Raji (cell line): ENCODE measurements around the gene MTCL1.

Experiments used
- POLR2A ChIP-seq: IDR thresholded peaks from 2 replicates; pipeline ENCODE4 v1.6.1; 2011; ENCODE audit warnings: low read depth, low read length, control low read depth; ENCODE audit not compliant: insufficient read depth

The MTCL1 gene

DNA sequence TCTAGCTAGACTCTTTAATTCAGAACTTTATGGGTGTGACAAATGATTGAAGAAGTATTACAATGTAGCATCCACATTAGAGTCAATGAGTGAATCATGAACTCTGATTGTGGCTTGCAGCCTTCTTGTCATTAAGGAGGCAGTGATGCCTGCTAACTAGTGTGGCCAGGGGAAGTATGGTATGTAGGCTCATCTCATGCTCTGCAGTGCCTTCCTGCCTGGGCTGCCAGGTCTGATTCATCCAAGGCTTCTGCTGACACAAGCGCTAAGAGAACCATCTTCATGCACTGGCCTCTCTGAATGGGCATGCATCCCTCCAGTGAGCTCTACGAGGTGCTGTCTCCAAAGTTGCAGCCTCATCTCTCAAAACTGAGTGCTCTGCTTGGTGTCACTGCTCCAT is 144.3 kb downstream of the MTCL1 start:
- no peak for TF ChIP-seq POLR2A

DNA sequence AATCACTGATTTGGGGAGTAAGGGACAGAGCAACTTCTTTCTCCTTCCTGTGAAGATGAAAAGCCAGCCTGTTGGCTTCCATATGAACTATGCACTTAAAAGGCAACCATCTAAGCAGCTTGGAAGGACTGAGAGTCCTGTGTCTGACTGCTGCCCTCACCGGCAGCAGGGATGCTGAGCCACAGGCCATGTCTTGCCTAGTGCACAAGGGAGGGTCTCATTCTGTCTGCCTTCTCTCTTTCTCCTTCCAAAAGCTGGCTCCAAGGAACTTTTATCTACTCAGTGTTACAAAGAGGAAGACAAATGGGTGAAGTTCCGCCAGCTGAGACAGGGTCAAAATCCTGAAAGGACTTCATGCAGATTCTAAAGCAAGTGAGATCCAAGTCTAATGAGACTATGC is 146.3 kb downstream of the MTCL1 start:
- no peak for TF ChIP-seq POLR2A

DNA sequence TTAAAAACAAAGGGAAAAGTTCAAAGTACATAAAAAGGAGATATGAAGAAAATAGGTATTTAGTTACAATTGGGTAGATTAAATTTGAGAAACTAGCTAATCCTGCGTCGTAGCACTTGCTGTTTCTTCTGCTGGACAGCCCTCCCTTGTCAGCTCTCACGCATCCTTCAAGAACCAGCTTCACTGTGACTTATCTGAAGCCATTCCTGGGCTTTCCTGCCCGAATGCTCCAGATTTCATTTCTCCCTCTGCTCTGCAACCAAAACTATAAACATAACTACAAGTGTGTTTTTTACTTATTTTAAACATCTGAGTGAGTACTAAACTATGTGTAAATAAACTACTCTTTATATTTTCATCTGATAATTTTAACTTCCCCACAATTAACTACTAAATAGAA is 149.2 kb downstream of the MTCL1 start:
- no peak for TF ChIP-seq POLR2A

DNA sequence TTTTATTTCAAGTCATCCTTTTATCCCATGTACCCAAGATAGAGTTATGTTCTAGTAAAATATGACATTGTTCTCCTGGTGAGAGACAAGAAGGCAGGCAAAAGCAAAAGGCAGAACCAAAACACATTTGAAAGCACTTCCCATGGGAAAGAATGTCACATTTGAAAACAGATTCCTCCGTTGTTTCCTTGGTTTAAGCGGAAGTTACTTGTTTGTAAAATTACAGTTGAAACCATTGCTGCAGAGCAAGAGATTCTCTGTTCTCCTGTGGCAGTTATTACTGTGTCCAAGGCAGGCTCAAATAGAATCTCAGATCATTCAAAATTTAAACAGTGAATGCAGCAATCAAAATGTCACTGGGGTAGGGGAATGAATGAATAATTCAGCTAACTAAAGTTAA is 149.6 kb downstream of the MTCL1 start:
- TF ChIP-seq POLR2A: no peak

DNA sequence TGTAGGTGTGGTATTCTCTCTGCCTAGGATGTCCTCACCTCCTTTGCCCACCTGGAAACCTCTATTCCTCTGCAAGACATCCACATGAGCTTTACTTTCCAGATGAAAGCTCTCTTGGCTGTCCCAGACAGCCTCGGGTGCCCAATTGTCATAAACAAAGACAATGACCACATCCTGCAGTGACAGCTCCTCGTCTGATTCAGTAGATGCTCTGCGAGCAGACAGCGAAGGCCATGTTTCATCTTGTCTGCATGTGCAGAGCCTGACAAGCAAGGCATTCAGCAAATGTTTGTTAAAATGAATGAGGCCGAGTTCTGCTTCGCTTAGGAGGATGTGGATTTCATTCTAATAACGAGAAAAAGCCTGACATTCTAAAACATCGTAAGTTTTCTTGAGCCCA is 150.9 kb downstream of the MTCL1 start:
- no peak for TF ChIP-seq POLR2A

DNA sequence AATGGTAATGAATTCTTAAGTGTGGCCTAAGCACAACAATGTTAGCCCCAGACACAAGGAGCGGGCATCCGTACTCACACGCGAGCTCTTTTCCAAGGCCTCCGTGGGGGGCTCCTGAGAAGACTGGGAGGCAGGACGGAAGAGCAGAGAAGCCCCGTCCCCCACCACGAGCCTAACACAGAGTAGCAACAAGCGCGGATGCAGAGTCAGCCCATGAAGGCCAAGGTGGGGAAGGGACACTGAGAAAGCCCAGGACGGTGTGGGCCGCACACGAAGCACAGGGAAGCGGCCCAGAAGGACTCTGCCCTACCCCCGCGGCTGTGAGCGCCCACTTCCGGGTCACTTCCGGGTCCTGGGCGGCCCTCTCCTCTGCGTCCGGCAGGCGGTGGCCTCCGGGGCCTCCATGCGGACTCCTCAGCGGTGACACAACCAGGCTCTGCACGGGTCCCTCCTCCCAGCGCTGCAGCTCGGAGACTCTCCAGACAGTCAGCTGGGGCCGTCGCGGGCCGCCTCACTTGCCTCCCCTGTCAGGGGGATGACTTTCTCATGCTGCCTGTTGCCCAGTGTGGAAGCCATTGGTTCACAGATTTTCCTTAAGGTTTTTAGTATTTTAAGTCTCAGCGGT is 151.5 kb downstream of the MTCL1 start:
- TF ChIP-seq POLR2A: no peak

DNA sequence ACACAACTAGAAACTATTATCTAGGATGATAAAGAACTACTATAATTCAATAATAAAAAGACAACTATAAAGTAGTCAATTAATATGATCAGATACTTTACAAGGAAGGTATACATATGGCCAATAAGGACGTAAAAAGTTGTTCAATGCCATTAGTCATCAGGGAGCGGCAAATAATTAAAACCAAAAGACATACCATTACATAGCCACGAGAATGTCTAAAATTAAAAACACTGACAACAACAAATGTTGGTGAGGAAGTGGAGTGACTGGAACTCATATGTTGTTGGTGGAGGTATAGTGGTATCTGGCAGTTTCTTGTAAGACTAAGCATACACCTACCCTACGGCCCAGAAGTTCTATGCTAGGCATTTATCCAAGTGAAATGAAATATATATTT is 152.4 kb downstream of the MTCL1 start:
- TF ChIP-seq POLR2A: no peak

DNA sequence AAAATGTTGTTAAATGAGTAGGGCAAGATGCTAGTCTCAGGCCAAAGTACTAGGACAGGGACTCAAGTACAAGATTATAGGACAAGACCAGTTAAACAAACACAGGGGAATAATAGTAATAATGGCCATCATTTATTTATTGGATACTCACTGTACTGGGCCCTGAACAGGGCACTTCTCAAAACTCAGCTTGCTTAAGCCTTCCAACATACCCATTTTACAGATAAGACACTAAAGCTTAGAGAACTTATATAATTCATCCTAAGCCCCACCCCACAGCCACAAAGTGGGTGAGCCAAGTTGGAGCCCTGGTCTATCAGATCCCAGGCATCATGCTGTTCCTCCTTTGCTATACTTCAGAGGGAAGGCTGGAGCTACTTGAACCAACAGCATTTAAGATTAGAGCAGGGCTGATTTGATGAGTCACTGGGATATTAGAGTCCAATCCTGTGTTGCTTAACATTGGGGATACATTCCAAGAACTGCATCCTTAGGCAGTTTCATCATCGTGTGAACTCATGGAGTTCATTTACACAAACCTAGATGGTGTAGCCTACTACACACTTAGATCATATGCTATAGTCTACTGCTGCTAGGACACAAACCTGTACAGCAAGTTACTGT is 153.6 kb downstream of the MTCL1 start:
- TF ChIP-seq POLR2A: no peak

DNA sequence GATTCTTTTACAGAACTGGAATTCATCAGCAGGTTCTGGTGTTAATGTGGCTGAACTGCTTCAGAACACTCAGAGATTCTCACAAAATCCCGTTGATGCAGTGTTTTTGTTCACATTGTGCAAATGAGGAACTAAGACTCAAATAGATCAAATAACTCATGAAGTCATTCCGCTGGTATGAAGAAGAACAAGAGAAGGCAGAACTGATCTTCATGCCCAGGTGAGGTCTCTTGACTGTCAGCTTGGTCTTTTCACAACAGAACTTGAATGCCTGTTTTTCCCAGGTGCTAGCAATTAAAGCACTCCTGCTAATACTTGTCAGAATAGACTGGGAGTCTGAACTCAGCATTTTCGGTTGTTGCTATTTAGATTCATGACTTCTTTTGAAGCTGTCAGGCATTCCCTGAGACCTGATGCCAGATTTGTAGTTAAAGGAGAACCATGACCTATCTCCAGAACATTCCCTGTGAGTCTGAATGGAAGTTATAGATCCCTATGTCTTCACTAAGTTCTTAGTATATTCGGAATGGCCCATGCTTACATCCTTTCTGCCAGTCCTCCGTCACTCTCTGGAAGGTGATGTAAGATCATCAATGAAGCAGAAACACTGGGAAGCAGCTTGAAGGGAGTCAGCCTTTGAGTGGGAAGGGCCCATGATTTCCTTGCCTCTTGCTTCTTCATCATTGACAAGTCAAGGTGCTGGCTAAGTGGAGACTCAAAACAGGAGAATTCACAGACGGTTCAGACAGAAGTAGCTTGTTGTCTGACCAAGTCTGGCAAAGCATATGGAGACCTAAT is 155.7 kb downstream of the MTCL1 start:
- no peak for TF ChIP-seq POLR2A

DNA sequence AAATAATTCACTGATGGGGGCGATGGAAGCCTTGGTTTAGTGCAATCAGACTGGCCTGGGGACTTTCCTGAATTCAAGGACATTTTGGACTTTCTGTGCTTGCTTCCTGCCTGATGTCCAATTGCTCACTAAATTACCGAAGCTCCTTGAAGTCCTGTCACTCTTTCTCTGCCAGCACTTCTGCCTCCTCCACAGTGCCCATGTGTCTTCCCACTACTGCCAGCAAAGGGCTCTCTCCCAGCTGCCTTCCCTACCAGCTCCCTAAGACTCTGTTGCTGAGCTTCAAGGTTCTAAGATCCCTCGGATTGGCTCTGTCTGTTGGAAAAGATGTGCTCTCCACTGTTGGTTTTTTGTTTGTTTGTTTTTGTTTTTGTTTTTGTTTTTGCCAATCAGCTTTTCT is 158.1 kb downstream of the MTCL1 start:
- no peak for TF ChIP-seq POLR2A

DNA sequence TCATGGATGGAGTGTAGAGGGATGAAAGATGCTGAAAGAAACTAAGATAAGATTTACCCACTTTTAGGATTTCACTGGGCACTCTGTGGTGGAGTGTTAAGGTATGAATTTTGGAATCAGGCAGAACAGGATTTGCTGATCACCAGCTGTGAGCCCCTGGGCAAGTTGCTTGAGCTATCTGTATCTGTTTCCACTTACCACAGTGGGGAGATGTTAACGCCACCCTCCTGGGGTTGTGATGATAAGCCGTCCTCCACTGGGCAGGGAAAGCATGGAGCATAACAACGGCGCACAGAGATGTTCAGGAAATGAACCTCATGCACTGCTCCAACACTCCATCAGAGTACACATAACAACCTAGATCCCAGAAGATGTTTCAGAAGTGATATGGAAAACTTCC is 160.6 kb downstream of the MTCL1 start:
- no peak for TF ChIP-seq POLR2A

DNA sequence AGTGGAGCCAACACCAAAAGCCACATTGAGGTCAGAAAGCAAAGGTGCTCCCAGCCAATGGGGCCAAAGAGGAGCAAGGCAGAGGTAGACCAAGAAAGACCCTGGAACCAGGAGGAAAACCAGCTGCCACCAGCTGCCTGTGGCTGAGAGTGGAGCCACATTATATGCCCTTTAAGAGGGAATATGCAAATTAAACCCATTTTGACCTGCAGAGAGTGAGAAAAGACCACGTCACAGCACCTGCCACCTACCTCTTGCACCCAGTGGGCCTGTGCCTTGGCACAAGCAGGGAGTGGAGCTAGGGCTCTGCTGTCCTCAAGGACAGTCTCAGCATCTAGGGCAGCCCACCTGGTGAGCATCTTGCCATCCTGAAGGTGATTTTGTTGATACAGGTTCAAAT is 161.3 kb downstream of the MTCL1 start:
- TF ChIP-seq POLR2A: no peak

DNA sequence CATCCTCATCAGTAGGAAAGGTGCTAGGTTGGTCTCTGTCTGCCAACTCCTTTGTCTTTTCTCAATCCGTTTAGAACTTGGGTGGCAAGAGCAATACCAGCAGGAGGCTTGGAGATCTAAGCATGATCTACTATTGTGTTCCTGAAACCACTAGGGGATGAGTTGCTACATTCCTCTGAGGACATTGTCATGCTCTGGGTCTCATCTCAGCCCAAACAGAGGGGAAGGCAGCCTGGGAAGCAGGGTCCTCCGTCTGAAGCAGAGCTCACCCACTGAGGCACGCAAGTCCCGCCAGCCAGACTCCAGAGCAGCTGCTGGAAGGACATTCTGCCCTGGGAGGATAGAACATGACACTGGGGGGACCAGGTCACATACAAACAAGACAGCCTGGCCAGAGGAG is 162.9 kb downstream of the MTCL1 start:
- no peak for TF ChIP-seq POLR2A

DNA sequence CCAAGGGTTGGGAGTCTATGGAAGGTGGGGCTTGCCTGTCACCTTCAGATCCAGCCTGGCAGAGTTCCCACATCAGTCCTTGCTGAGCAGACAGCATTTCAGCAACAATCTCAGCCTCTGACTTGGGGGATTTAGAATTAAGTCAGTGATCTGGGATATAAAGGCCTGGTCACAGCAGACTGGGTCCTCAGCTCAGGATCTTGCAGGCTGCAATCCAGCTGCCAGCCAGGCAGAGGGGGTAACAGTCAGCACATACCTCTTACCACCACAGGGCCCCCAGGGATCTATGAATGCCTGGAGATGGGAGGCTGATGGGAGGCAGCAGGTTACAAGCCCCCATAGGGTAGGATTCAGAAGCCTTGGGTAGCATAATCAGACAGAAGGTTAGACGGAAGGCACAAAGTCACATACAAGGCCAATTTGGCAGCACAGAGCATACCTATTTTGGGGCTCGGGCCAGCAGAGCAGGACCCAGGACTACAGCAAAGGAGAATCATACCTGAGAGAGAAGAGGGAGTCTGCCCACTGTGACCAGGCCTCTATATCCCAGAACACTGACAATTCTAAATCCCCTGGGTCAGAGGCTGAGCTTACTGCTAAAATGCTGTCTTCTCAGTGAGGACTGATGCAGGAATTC is 163.5 kb downstream of the MTCL1 start:
- TF ChIP-seq POLR2A: no peak

DNA sequence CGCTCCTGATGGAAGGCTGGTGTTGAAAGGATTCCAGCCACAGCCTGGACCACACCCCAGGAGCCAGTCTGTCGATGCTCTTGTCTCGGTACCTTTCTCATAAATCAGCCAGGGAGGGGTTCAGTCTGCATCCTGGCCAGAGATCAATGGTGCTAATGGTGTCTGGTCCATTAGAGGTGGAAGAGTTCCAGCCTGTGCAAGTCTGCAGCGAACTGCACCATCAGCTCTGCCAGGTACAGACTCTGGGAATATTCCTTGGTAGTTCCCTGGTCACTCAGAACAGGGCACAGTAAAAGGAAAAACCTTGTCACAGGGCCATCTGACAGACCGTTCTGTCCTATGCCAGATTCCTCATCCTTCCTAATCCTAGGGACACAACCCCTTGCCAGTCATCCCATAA is 164.3 kb downstream of the MTCL1 start:
- TF ChIP-seq POLR2A: no peak

DNA sequence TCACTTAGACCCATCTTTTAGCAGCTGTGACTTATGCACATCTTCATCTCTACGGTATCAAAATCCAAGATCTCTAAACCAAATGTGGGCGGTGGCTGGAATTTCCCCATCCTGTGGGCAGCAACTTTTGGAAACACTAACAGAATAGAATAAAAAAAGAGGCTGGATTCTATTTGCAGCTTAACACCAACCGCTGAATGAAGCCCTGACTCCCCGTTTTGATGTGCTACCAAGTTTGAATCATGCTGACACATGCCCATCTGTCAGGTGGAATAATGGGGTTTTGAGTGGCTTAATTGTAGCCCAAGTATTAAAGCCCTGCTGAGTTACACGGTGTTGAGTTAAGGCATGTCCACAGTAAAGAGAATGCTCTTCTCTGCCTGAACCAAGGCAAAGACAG is 165.2 kb downstream of the MTCL1 start:
- no peak for TF ChIP-seq POLR2A

DNA sequence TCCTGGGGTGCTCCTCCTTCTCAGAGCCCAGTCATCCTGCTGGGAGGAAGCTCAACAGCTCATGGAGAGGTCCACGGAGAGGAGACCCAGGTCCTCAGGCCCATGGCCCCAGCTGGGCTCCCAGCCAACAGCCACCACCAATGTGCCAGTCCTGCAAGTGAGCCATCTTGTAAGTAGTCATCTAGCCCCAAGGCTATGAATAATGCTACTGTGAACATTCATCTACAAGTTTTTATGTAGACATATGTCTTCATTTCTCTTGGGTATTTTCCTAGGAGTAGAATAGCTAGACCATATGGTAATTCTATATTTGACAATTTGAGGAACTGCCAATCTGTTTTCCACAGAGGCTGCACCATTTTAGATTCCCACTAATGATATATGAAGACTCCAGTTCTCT is 166.1 kb downstream of the MTCL1 start:
- TF ChIP-seq POLR2A: no peak

DNA sequence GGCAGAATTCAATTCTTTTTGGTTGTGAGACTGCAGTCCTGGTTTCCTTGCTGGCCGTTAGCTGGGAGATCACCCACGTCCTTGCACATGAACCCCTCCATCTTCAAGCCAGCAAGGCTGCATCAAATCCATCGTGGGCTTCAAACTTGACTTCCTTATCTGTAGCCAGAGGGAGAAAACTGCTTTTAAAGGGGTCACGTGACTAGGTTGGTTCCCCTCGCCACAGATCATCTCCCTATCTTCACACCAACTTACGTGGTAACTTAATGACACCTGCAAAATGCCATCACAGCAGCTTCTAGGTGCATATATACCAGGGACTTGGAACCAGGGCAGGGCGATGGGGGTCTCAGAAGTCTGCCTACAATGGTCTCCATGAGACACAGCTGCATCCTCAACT is 169.5 kb downstream of the MTCL1 start:
- no peak for TF ChIP-seq POLR2A
